Measurements from ENCODE around the gene BEND2. TPM values are rescaled to one million over a fixed set of nuclear protein-coding genes. Genes with fewer than 3 reads are reported as not detected.

The BEND2 gene
- total RNA-seq, 1 experiment from 2014 or later: not detected

DNA sequence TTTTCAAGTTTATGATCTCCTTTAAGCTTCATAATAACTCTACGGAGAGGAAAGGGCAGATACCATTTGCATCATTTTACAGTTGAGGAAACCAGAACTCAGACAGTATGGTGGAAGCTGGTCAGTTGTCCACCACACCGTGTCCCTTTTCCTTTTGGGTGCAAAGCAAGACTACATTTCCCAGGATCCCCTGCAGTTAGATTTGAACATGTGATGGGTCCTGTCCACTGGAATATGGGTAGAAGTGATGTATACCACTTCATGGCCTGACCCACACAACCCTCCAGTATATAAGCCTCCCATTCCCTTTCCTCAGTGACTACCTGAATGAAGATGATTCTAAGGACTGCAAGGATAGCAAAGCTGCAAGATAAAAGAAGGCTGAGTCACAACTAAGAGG lies 74.7 kb downstream of the BEND2 start:
- no peak for DNase-seq (ENCODE audit: low read depth)

- no peak for DNase-seq (ENCODE audit: low read depth)
Measured at GRCh38 chrX:18136816-18137215, 83.9 kb downstream of the BEND2 start.

GRCh38 chrX:18133605-18134004 lies 87.1 kb downstream of the BEND2 start:
- no peak for DNase-seq (ENCODE audit: low read depth)

DNA sequence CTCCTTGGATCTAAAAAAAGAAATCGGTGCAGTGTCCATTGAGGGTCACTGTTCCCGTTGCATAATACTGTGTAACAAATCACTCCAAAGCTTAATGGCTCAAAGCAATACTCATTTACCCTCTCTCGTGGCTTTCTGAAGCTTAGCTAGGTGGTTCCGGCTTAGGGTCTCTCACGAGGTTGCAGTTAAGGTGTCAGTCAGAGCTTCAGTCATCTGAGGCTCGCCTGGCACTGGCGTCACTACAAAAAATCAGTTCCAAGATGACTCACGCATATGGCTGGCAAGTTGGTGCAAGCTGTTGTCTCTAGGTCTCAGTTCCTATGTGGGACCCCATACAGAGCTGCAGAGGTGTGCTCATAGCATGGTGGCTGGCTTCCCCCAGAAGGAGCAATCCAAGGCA lies 91.0 kb downstream of the BEND2 start:
- no peak for DNase-seq (ENCODE audit: low read depth)

DNA sequence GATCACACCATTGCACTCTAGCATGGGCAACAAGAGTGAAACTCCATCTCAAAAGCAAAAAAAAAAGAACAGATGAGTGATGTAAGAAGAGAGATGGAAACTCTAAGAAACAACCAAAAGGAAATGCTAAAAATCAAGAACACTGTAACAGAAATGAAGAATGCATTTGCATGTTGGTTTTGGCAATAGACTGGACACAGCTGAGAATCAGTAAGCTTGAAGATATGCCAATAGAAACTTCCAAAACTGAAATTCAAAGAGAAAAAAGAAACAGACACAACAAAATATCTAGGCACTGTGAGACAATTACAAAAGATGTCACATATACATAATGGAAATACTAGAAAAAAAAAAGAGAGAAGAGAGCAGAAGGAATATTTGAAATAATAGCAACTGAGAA lies 93.7 kb downstream of the BEND2 start:
- no peak for DNase-seq (ENCODE audit: low read depth)

DNA sequence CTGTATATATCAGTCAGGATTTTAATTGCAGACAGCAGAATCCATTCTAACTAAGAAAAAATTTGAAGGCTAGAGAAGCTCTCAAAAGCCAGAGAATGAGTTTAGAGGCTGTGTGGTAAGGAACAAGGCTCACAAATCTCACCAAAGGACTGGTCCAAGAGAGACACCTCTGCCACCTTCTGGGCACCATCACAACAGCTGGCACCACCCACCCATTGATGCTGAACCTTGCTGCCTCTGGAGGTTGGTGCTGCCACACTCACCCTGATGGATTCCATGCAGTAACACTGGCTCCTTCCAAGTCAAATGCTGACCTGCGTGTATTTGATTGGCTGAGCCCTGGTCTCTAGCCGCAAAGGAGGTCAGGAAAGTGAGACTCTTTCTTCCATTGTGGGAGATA lies 100.8 kb downstream of the BEND2 start:
- no peak for DNase-seq (ENCODE audit: low read depth)

Other genes with a start within 250 kb of the BEND2 start
- gene SCML2, start 133.8 kb upstream of the BEND2 start, total RNA-seq (2014; rRNA removed; shearing (Covaris generic)): 4.1 and 6.3 TPM in 2 replicates
- gene CDKL5, start 204.7 kb upstream of the BEND2 start, total RNA-seq (2014; rRNA removed; shearing (Covaris generic)): 2.5 and 2.7 TPM in 2 replicates